Hypothalamus (tissue), 51 donors: ENCODE measurements around the gene CDKN2AIP.
"Not testable (repeated sequence)": the region's sequence is repeated elsewhere in the genome, so short reads cannot be mapped to it uniquely, and the experiment has no call there.

Experiments
- DNase-seq, 51 donors: peaks; one replicate each; lab custom pipeline; 2025; lab: John Stamatoyannopoulos, UW

The CDKN2AIP gene

GRCh38 chr4:183447646-183448045 lies 3.2 kb downstream of the CDKN2AIP start:
- DNase-seq = no peak

GRCh38 chr4:183448436-183448835 lies 4.0 kb downstream of the CDKN2AIP start:
- DNase-seq = no peak

GRCh38 chr4:183449193-183449882 lies 4.9 kb downstream of the CDKN2AIP start:
- no peak for DNase-seq

GRCh38 chr4:183450108-183450507 lies 5.7 kb downstream of the CDKN2AIP start:
- no peak for DNase-seq

- DNase-seq = no peak
Measured at GRCh38 chr4:183455431-183456195, 11.2 kb downstream of the CDKN2AIP start.

- no peak for DNase-seq
Measured at GRCh38 chr4:183458005-183458404, 13.6 kb downstream of the CDKN2AIP start.

- DNase-seq = not testable (repeated sequence)
Measured at GRCh38 chr4:183463903-183464619, 19.6 kb downstream of the CDKN2AIP start.

- peak in 1 of 51 donors; percentile 2 for DNase-seq
Measured at GRCh38 chr4:183465879-183466278, 21.4 kb downstream of the CDKN2AIP start.

GRCh38 chr4:183467246-183467645 lies 22.8 kb downstream of the CDKN2AIP start:
- no peak for DNase-seq

GRCh38 chr4:183468210-183469095 lies 24.0 kb downstream of the CDKN2AIP start:
- DNase-seq = no peak

GRCh38 chr4:183469285-183469684 lies 24.8 kb downstream of the CDKN2AIP start:
- DNase-seq = no peak

- DNase-seq = no peak
Measured at GRCh38 chr4:183469936-183470335, 25.5 kb downstream of the CDKN2AIP start.

GRCh38 chr4:183470821-183471220 lies 26.4 kb downstream of the CDKN2AIP start:
- DNase-seq = no peak

- DNase-seq = peak in 50 of 51 donors; percentile 2 to 93 (median 53)
Measured at GRCh38 chr4:183471946-183472708, 27.7 kb downstream of the CDKN2AIP start.

GRCh38 chr4:183478123-183478522 lies 33.7 kb downstream of the CDKN2AIP start:
- no peak for DNase-seq

GRCh38 chr4:183478926-183479325 lies 34.5 kb downstream of the CDKN2AIP start:
- no peak for DNase-seq

- DNase-seq = not testable (repeated sequence)
Measured at GRCh38 chr4:183482515-183483095, 38.2 kb downstream of the CDKN2AIP start.

GRCh38 chr4:183483997-183484396 lies 39.6 kb downstream of the CDKN2AIP start:
- DNase-seq = no peak
